GM18511 (cell line): ENCODE results near the gene YIPF1.
A peak's percentile ranks its signal among the peaks of the same experiment; 100 is the strongest.

Experiments
- ATAC-seq: cut with Tn5 transposase; IDR thresholded peaks from one replicate; pipeline ENCODE4 v1.9.1; 2021; ENCODE audit warnings: mild to moderate bottlenecking, moderate library complexity; ENCODE audit not compliant: unreplicated experiment

Gene YIPF1

DNA sequence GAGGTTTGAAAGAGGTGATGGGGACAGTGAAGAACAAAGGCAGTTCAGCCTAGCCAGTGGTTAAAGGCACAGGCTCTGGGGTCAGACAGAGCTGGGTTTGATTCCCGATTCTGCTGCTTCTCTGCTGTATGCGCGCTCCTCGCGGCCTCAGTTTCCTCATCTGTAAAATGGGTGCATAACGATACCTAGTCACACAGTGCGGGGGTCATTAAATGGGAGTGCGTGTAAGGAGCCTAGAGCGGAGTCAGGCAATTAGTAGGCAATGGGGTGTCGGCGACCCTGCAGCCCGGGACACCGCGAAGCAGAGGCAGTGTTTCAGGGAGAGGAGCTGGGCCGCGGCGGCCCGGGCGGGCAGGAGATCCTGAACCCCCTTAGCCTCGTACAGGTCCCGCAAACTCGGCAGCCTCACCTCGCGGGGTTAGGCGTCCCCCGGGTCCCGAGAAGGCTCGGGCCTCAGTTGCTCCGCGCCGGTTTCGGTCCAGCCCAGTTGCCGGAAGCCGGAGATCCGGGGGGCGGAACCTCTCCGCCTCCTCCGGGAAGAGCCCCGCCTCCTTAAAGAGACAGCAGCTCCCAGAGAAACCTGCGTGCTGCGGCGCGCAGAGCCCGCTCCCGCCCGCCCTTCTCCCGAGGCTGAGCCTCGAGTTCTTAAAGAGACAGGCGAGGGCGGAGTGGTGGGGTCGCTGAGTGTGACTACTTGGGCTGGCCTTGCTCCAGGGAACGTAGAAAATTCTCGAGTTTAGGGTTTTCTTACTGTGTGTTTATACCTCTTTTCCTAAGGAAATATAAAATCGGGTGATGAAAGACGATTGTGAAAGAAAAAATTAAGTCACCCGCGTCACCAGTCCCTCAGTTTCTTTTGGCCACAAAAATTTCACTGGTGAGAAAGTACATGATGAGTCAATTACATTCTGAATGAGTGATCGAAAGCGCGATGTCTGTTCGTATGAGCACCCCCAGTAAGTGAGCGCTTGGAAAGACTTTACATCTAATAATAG, at the start of gene YIPF1:
Gene YIPF1, minus strand, starts transcription at position 494 of the 995 bp plus-strand sequence. CDS start 860 bp downstream, outside the sequence.
- peak; percentile 91 for ATAC-seq

DNA sequence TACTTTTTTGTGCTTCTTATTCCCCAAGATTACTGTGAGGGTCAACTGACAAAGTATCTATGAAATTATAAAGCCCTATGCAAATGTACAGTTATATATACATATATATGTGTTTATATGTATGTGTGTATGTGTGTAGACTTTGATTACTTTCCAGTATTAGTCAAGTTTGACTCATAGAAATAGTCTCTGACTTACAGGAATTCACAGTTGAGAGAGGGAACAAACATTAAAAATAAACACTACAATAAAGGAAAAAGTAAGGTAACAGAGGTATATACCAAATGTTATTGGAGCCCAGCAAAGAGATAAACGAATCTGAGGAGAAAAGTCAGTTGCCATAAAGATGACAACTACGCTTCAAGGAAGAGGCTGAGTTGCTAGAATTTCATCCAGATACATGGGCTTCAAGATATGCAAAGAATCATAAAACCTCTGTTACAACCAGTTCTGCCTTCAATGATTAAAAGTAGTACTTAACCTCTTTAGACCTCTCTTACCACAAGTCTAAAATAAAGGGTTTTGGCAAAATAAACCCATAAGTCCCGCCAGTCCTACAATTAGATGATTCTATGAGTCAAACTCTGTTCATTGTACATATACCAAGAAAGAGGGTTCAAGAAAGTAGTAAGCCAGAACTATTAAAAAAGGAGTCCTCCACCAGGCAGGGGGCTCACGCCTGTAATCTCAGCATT, 48.7 kb upstream of the YIPF1 start:
- ATAC-seq: no peak

- no peak for ATAC-seq
Measured at GRCh38 chr1:53936430-53936829, 46.8 kb upstream of the YIPF1 start.

- ATAC-seq: no peak
Measured at GRCh38 chr1:53934170-53934765, 44.7 kb upstream of the YIPF1 start.

GRCh38 chr1:53931523-53931922, 41.9 kb upstream of the YIPF1 start:
- no peak for ATAC-seq

- no peak for ATAC-seq
Measured at GRCh38 chr1:53930932-53931331, 41.3 kb upstream of the YIPF1 start.

GRCh38 chr1:53929246-53929960, 39.8 kb upstream of the YIPF1 start:
- no peak for ATAC-seq

- no peak for ATAC-seq
Measured at GRCh38 chr1:53927376-53927881, 37.8 kb upstream of the YIPF1 start.

GRCh38 chr1:53919675-53920066, 30.1 kb upstream of the YIPF1 start:
- ATAC-seq: no peak

DNA sequence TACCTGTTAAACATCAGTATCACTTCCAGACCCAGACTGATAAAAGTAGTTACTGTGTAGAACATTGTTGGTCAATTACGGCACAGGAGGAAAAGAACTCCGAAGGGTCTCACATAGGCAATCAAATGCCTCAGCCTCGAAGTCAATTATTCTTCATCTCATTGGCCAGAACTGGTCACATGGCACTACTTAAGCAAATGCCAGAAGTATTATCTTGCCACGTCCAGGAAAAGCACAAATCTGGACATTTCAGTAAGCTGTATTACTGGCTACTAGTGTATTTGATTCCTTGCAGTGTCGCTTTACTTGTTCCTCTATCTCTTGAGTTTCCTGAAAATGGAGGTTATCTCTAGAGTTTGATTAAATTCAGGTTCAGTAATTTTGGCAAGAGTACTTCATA, 28.7 kb upstream of the YIPF1 start:
- no peak for ATAC-seq

GRCh38 chr1:53913352-53914033, 23.9 kb upstream of the YIPF1 start:
- no peak for ATAC-seq

DNA sequence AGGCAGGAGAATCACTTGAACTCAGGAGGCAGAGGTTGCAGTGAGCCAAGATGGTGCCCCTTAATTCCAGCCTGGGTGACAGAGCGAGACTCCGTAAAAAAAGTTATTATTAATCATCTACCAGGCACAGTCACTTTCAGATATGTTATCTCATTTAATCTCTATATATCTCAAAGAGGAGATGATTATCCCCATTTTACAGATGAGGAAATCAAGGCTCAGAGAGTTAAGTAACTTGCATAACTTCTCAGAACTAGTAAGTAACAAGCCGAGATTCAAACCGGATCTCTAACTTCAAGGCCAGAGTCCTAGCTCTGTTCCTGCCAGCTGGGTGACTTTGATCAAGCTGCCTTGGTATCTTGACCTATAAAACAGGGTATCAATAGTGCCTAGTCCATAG, 21.8 kb upstream of the YIPF1 start:
- ATAC-seq: no peak

DNA sequence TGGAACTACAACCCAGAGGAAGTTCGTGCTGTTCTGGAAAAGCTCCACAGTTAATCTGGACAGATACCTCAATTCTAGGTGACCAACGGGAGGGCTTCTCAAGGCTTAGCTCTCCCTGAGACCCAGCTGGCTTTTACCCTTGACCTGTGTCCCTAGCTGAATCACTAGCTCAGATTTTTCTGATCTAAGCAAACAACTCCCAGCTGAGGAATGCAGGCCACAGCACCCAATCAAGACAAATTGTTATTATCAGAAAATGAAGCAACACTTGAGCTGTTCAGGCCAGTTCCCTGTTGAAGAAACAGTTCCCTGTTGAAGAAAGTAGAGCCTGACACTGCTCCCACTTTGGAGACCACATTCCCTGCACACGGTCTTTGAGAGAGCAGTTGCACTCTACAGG, 20.3 kb upstream of the YIPF1 start:
- ATAC-seq: no peak

DNA sequence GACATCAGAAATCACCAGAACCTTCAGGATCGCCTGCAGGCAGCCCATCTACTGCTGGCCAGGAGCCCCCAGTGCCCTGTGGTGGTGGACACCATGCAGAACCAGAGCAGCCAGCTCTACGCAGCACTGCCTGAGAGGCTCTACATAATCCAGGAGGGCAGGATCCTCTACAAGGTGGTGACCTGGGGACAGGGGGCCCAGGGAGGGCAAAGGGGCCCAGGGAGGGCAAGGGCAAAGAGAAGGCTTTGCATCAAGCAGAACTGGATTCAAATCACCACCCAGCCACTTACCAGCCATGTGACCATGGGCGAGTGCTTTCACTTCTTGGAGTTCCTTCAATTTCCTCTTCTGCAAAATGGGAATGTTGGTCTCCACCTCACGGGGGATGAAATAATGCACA, 16.5 kb upstream of the YIPF1 start:
- ATAC-seq: no peak

- ATAC-seq: no peak
Measured at GRCh38 chr1:53905509-53905908, 15.9 kb upstream of the YIPF1 start.

GRCh38 chr1:53902235-53903138, 12.9 kb upstream of the YIPF1 start:
- ATAC-seq: no peak

DNA sequence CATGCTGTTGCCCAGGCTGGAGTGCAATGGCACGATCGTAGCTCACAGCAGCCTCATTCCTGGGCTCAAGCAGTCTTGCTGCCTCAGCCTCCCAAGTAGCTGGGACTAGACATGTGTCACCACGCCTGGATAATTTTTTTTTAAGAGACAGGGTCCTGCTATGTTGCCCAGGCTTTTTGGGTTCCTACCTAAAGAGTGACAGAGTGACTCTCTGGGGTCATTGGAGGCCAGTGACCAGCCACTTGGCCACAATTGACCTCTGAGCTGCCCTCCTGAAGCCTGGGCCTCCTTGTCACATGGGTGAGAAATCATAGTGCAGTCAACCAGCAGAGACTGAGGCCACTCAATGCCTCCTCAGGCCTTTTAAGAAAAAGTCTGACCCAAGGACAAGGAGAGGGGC, 10.1 kb upstream of the YIPF1 start:
- no peak for ATAC-seq

DNA sequence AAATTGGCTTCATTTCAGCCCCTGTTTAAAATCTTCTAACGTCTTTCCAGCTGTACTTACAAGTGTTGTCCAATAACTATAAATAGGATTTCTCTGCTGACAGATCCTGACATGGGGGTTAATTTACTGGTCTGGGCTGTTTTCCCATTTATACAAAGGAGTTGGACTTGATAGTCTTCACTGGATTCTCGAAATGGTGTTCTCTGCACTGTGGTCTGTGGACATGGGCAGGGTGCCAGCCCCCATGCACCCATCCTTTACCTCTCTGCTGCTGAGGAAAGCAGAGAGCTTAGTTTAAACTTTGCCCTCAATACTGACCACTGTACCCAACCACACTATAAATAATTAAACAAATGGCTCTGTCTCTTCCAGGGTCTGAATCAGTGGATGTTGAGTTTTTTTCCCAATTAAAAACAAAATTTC, 9.6 kb upstream of the YIPF1 start:
- no peak for ATAC-seq

DNA sequence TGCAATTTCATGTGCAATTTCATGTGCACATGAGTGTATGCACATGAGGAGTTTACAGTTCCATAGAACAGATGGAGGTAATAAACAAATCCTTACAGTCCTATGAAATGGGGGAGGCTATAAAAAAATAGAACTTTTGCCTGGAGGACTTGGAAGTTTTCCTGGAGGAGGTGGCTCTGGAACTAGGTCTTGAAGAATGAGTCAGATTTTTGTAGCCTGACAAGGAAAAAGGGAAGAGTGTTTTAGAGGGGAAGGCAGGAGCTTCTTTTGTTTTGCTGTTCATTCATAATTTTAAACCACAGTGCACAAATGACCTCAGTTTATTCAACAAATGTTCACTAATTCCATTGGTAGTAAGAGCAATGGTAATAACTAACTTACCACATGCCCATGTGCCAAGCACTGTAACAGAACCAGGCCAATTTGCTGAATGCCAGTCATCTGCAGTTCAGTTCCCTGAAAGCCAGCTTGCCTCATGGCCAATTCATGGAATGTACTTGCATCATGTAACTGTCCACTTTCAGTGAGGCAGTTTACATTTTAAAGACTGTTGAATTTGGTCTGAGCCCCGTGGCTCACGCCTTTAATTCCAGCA, 7.1 kb upstream of the YIPF1 start:
- ATAC-seq: no peak
